ENCODE data around the gene DNAH2.

DNAH2 gene

DNA sequence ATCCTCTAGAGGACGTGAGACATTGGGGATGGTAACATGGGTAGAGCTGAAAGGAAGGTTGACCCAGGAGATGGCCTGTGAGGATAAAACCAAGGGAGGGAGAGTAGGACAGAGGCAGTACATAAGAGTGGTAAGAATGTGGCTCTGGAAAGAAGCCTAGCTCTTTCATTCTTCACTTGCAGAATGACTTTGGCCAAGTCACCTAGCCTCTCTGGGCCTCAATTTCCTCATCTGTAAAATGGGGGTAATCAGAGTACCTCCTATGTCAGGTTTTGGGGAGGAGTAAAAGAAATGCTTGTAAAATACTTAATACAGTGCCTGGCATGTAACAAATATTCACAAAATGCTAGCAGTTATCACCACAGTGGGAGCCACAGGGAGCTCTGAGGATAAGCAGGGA, 123.3 kb downstream of the DNAH2 start:
- H3K27ac ChIP-seq, result peak overlapping the region; percentile 97
- peaks cover 67 to 69% of the 10 kb centered on the region in 2 experiments for H3K4me1 ChIP-seq (ENCODE audit: control insufficient read depth in 1 of 2, insufficient read depth in 1 of 2, low read depth in 1 of 2, low read length in 1 of 2)
- peak overlapping the region; percentile 93 to 98 for H3K4me3 ChIP-seq (ENCODE audit: low read depth in 1 of 2, low read length in 1 of 2)
- H3K36me3 ChIP-seq, result peaks cover 61% of the 10 kb centered on the region
- H3K27me3 ChIP-seq, result no peaks in the 10 kb centered on the region
- TF ChIP-seq, protein P1, sequence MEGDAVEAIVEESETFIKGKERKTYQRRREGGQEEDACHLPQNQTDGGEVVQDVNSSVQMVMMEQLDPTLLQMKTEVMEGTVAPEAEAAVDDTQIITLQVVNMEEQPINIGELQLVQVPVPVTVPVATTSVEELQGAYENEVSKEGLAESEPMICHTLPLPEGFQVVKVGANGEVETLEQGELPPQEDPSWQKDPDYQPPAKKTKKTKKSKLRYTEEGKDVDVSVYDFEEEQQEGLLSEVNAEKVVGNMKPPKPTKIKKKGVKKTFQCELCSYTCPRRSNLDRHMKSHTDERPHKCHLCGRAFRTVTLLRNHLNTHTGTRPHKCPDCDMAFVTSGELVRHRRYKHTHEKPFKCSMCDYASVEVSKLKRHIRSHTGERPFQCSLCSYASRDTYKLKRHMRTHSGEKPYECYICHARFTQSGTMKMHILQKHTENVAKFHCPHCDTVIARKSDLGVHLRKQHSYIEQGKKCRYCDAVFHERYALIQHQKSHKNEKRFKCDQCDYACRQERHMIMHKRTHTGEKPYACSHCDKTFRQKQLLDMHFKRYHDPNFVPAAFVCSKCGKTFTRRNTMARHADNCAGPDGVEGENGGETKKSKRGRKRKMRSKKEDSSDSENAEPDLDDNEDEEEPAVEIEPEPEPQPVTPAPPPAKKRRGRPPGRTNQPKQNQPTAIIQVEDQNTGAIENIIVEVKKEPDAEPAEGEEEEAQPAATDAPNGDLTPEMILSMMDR (IDR thresholded peaks at IDR 0.05), result no peak
- no peaks in the 10 kb centered on the region for H3K9me3 ChIP-seq

DNA sequence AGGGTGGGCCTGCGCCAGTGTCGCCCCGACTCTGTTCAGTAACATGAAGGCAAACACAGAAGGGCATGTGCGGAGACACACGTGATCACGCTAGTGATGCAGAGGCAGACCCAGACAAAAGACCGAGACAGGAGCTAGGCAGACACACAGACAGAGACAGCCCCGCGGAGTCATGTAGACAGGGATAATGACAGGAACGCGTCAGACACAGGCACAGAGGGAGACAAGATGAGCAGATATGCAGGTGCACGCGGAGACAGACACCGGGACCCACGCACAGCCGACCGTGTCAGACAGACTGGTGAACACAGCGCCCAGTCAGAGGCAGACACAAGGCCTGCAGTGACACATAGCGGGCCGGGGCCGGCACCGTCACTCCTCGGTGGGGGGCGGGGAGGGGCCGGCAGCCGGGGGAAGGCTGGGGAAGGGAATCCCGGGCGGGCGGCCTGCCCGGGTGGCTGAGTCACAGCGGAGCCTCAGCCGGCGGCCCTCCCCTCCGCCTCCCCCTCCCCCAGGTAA, 123.9 kb downstream of the DNAH2 start:
- peak overlapping the region; percentile 97 for H3K27ac ChIP-seq
- H3K4me3 ChIP-seq (ENCODE audit: low read depth in 1 of 2, low read length in 1 of 2), result peak overlapping the region; percentile 93 to 98
- H3K4me1 ChIP-seq (ENCODE audit: control insufficient read depth in 1 of 2, insufficient read depth in 1 of 2, low read depth in 1 of 2, low read length in 1 of 2), result peaks cover 64 to 69% of the 10 kb centered on the region in 2 experiments
- TF ChIP-seq, protein P1 (IDR thresholded peaks at IDR 0.05), result peak; percentile 74
- H3K36me3 ChIP-seq, result peaks cover 67% of the 10 kb centered on the region
- H3K27me3 ChIP-seq, result no peaks in the 10 kb centered on the region
- no peaks in the 10 kb centered on the region for H3K9me3 ChIP-seq

DNA sequence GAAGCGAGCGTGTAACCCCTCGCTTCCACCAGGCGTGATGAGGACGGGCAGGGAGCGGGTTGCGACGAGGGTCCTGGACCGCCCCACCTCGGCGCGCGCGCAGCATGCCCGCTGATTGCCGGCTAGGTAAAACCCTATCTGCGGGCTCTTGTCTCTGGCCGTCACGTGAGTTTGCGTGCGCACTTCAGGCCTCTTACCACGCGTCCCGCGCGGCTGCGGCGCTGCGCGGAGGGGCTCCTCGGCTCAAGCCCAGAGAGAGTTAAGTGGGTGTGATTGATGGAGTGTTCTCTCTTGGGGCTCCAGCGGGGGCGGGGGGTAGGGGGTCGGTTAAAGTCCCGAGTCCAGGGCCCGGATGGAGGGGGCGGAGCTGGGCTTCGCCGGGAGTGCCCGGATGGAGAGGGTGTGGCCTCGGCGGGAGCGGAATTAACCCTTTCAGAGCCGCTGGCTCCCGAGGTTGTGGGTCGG, 124.4 kb downstream of the DNAH2 start:
- TF ChIP-seq, protein P1 (IDR thresholded peaks at IDR 0.05), result no peak
- H3K27ac ChIP-seq, result peak overlapping the region; percentile 97
- H3K9me3 ChIP-seq, result no peaks in the 10 kb centered on the region
- peaks cover 62 to 66% of the 10 kb centered on the region in 2 experiments for H3K4me1 ChIP-seq (ENCODE audit: control insufficient read depth in 1 of 2, insufficient read depth in 1 of 2, low read depth in 1 of 2, low read length in 1 of 2)
- H3K27me3 ChIP-seq, result no peaks in the 10 kb centered on the region
- peak overlapping the region; percentile 93 to 98 for H3K4me3 ChIP-seq (ENCODE audit: low read depth in 1 of 2, low read length in 1 of 2)
- peaks cover 71% of the 10 kb centered on the region for H3K36me3 ChIP-seq

DNA sequence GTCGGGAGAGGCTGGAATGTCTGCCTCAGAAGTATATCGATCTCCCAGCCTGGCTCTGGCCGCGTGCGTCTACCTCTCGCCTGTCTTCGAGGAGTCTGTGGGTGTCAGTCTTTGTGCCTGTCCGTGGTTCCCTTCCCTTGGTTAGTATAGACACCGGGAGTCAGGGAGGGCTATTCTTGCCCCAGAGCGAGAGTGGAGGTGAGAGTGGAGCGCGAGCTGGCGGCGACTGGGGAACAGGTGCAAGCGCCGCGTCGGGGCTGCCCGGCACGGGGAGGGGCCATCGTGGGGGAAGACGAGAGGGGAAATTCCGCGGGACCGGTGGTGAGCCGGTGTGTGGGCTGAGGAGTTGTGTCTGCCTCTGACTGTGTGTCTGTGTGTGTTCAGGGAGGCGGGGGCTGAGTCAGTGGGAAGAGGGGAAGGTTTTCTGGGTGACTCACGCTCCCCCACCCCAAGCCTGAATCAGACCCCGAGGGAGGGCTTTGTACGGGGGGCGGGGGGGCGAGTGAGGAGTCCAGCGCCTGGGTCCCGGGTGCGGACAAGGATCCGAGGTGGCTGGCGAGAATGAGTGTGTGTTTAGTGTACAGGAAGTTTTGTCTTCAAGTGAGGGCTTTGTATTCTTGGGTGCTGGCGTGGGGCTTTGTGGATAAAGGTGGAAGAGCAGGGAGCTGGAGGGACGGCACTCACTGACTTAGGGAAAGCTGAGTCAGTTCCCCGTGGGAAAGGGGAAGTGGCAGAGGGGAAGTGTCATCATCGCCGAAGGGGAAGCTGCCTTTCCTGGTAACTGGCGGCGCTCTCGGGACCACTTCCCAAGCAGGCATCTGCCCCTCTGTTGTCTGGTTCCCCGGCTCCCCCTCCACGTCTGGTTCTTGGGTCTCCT, 125.1 kb downstream of the DNAH2 start:
- Histone ChIP-seq H3K4me1 (ENCODE audit: control insufficient read depth in 1 of 2, insufficient read depth in 1 of 2, low read depth in 1 of 2, low read length in 1 of 2) (peaks cover 56 to 59% of the 10 kb centered on the region in 2 experiments), H3K36me3 (peaks cover 78% of the 10 kb centered on the region), H3K4me3 (ENCODE audit: low read depth in 1 of 2, low read length in 1 of 2) (peak overlapping the region; percentile 93 to 98), H3K27ac (peak overlapping the region; percentile 97), H3K27me3 (no peaks in the 10 kb centered on the region), H3K9me3 (no peaks in the 10 kb centered on the region)
- TF ChIP-seq, protein P1 (IDR thresholded peaks at IDR 0.05), result peak; percentile 73

DNA sequence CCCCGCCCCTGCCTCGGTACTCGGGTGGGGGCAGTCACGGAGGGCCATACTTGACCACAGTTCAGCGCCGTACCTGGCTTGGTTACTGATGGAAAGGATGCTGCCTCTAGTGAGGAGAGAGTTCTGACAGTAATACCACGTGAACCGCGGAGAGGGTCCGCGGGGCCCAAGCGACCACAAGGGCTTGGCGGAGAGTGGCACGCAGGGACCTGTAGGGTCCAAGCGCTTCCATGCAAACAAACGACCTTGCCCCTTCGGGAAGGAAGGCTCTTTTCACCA, 125.7 kb downstream of the DNAH2 start:
- Histone ChIP-seq H3K36me3 (peaks cover 84% of the 10 kb centered on the region), H3K9me3 (no peaks in the 10 kb centered on the region), H3K27me3 (no peaks in the 10 kb centered on the region), H3K27ac (peak overlapping the region; percentile 97), H3K4me3 (ENCODE audit: low read depth in 1 of 2, low read length in 1 of 2) (peak overlapping the region; percentile 93 to 98), H3K4me1 (ENCODE audit: control insufficient read depth in 1 of 2, insufficient read depth in 1 of 2, low read depth in 1 of 2, low read length in 1 of 2) (peaks cover 53 to 59% of the 10 kb centered on the region in 2 experiments)
- TF ChIP-seq, protein P1 (IDR thresholded peaks at IDR 0.05), result no peak

Data from neutrophil (primary cell).